GM12878 (cell line): Measurements from ENCODE around the gene NPHS1. TPM values are rescaled to one million over a fixed set of nuclear protein-coding genes. Genes with fewer than 3 reads are reported as not detected.

Source experiments
- ATAC-seq: fragments of 200-7000 bp; cut with Tn5 transposase; 3 replicates; pipeline ENCODE4 v1.9.1; 2020; ENCODE audit warnings: mild to moderate bottlenecking, moderate library complexity
- BruUV-seq: library from RNA; stranded (reverse); fragments of 400-500 nt; replicated peaks from 2 replicates; lab custom pipeline; 2021; lab: Mats Ljungman, UMichigan
- CTCF ChIA-PET: fragments of 300-600 bp; sonication (Branson Sonifier 250); formaldehyde crosslinking; extraction: SDS; loops from one replicate; lab custom pipeline; 2021; ENCODE audit warnings: inconsistent platforms; lab: Yijun Ruan, JAX
- POLR2A ChIA-PET: fragments of 350-600 bp; formaldehyde crosslinking; extraction: SDS; loops from one replicate; lab custom pipeline; 2021; ENCODE audit warnings: inconsistent platforms; lab: Charles Lee
- RAD21 ChIA-PET: fragments of 300-600 bp; sonication (Branson Sonifier 250); formaldehyde crosslinking; loops from one replicate; lab custom pipeline; 2023; ENCODE audit warnings: antibody characterized with exemption; ENCODE audit not compliant: unreplicated experiment; lab: Charles Lee
- SMC1A ChIA-PET: fragments of 300-600 bp; sonication (Branson Sonifier 250); formaldehyde crosslinking; loops from one replicate; lab custom pipeline; 2023; ENCODE audit not compliant: unreplicated experiment, uncharacterized antibody; lab: Charles Lee
- DNase-seq: peaks from one replicate; pipeline ENCODE4 v3.0.0-alpha.2; 2011; ENCODE audit warnings: low read depth, low spot score
- FAIRE-seq: peaks from 3 replicates; lab custom pipeline; 2011; peaks lifted over from hg19 to GRCh38; lab: Jason Lieb, UNC
- H2AFZ ChIP-seq: 2 replicates; pipeline ENCODE4 v1.6.0; 2011; ENCODE audit warnings: low read depth, low read length, control low read depth; ENCODE audit not compliant: control insufficient read depth
- H3K27ac ChIP-seq: 2 replicates; pipeline ENCODE4 v1.5.1; 2011; ENCODE audit warnings: control low read depth; ENCODE audit not compliant: control insufficient read depth, insufficient read depth
- H3K27me3 ChIP-seq, 2 experiments: replicated peaks in 1 of 2; 2 replicates each; pipeline versions ENCODE4 v1.6.0 to v1.6.1; 2011; ENCODE audit warnings: low read length in 1 of 2; ENCODE audit not compliant: control insufficient read depth in 2 of 2, insufficient read depth in 2 of 2
- H3K36me3 ChIP-seq, 2 experiments: 2 replicates each; pipeline ENCODE4 v1.5.1; 2011; ENCODE audit warnings: low read length in 1 of 2; ENCODE audit not compliant: control insufficient read depth in 2 of 2, insufficient read depth in 2 of 2
- H3K4me1 ChIP-seq: 2 replicates; pipeline ENCODE4 v1.6.1; 2011; ENCODE audit warnings: mild to moderate bottlenecking, low read length, moderate library complexity, mixed read lengths; ENCODE audit not compliant: control insufficient read depth, insufficient read depth
- H3K4me2 ChIP-seq: 2 replicates; pipeline ENCODE4 v1.6.0; 2011; ENCODE audit warnings: control low read depth; ENCODE audit not compliant: control insufficient read depth, insufficient read depth
- H3K4me3 ChIP-seq: fragments of 200-600 bp; sonication (generic); 2 replicates; pipeline ENCODE4 v1.5.1; 2016
- H3K79me2 ChIP-seq: 2 replicates; pipeline ENCODE4 v1.6.0; 2011; ENCODE audit warnings: low read length; ENCODE audit not compliant: control insufficient read depth, insufficient read depth
- H3K9ac ChIP-seq: 2 replicates; pipeline ENCODE4 v1.8.0; 2011; ENCODE audit warnings: low read length, control low read depth, mixed read lengths; ENCODE audit not compliant: control insufficient read depth, insufficient read depth
- H3K9me3 ChIP-seq: replicated peaks from 3 replicates; pipeline ENCODE4 v1.5.1; 2011; ENCODE audit warnings: mild to moderate bottlenecking, low read length; ENCODE audit not compliant: control insufficient read depth, insufficient read depth
- H4K20me1 ChIP-seq: 2 replicates; pipeline ENCODE4 v1.6.0; 2011; ENCODE audit not compliant: control insufficient read depth, insufficient read depth
- CTCF ChIP-seq, 3 experiments: IDR thresholded peaks in 2 of 3; conservative IDR thresholded peaks in 1 of 3; 2 replicates each; pipeline ENCODE4 v1.5.1; 2011; ENCODE audit warnings: low read depth in 3 of 3, low read length in 3 of 3, mild to moderate bottlenecking in 3 of 3, control low read depth in 2 of 3, moderate library complexity in 2 of 3, inconsistent platforms in 1 of 3, mixed read lengths in 1 of 3; ENCODE audit not compliant: control insufficient read depth in 2 of 3, insufficient read depth in 1 of 3; ENCODE audit errors: extremely low read depth in 1 of 3
- RAD21 ChIP-seq: IDR thresholded peaks from 2 replicates; pipeline ENCODE4 v1.6.1; 2011; ENCODE audit warnings: mild to moderate bottlenecking, low read depth, low read length, moderate library complexity; ENCODE audit not compliant: insufficient read depth
- RELB ChIP-seq: fragments of 450-650 bp; IDR thresholded peaks from 2 replicates; pipeline ENCODE4 v1.6.1; 2017; ENCODE audit warnings: low read depth, mild to moderate bottlenecking, moderate library complexity
- SMC3 ChIP-seq: IDR thresholded peaks from 2 replicates; pipeline ENCODE4 v1.6.1; 2011; ENCODE audit warnings: low read length, improper control_type of control experiment, borderline replicate concordance
- WGBS: methylation state at CpG from one replicate; pipeline ENCODE4 v1.1.6; 2016; ENCODE audit warnings: low lambda C conversion rate; ENCODE audit not compliant: insufficient replicate concordance, insufficient coverage; ENCODE audit errors: missing lambda C conversion rate; 5-methylcytosine and 5-hydroxymethylcytosine counted together
- in situ Hi-C: fragments of 300-500 bp; cut with MboI; formaldehyde crosslinking; loops from 9 replicates; pipeline ENCODE4 v1.14.3; 2018; ENCODE audit warnings: mixed read lengths
- intact Hi-C: fragments of 100-400 bp; cut with micrococcal nuclease; formaldehyde crosslinking; loops from one replicate; pipeline ENCODE4 v1.14.2; 2022; ENCODE audit not compliant: unreplicated experiment
- polyA plus RNA-seq, 11 experiments: library from polyadenylated mRNA; depleted of rRNA in 4 of 11; unstranded in 6 of 11; stranded (reverse) in 5 of 11; fragments of >200 nt; fragmentation: Nextera tagmentation in 4 of 11; fragmentation: Illumina TruSeq in 1 of 11; extraction: Ambion mirVana in 4 of 11; extraction: Trizol in 1 of 11; gene quantifications; 1 replicate in 1 of 11; 2 replicates in 10 of 11; pipeline versions ENCODE4 v1.2.1 to v1.2.3, GENCODE V29; 2011 to 2016; ENCODE audit warnings: inconsistent platforms in 2 of 11, missing spikeins in 2 of 11, low read depth in 1 of 11
- total RNA-seq, 4 experiments: library from RNA; depleted of rRNA in 3 of 4; stranded (reverse); fragments of >200 nt in 3 of 4; fragmentation: Illumina TruSeq in 1 of 4; extraction: Trizol in 1 of 4; gene quantifications; 2 replicates each; pipeline versions ENCODE4 v1.2.1 to v1.2.3, GENCODE V29; 2013 to 2021

Gene NPHS1
- total and polyA plus RNA-seq, 10 of the 15 experiments (the other 5 are each of a cell fraction or from before 2014, with no cell fraction given): not detected

GRCh38 chr19:35790981-35791813 is 61.1 kb downstream of the NPHS1 start:
- BruUV-seq: no TSS peak
- POLR2A ChIA-PET: no interaction called here

More at GRCh38 chr19:35790981-35791813, 61.1 kb downstream of the NPHS1 start:
- Histone ChIP-seq H3K9me3 (no peaks in the 10 kb centered on the region), H3K79me2 (no peaks in the 10 kb centered on the region), H3K4me1 (no peaks in the 10 kb centered on the region), H3K4me3 (no peak overlapping the region), H3K9ac (no peak overlapping the region), H3K4me2 (no peak overlapping the region), H3K27me3 (no peaks in the 10 kb centered on the region; a peak in 1 of 4 replicates), H4K20me1 (no peaks in the 10 kb centered on the region), H2AFZ (no peak overlapping the region), H3K27ac (no peak overlapping the region)
- WGBS: 34% methylated on average over 20 of the region's 20 CpGs
- ChIA-PET SMC1A (no interaction called here), RAD21 (interaction anchor here (0.9 kb wide), 1 partner anchor 97 kb away, joined by 3 read pairs; no protein-coding TSS in a partner anchor)
- intact Hi-C loops: no loop called here
- DNase-seq (no peak), FAIRE-seq (no peak), ATAC-seq (peak; percentile 78)
- in situ Hi-C loops: no loop called here
- TF ChIP-seq SMC3 (peak; percentile 24; the same call in 1 of the 2 replicates), RAD21 (peak; percentile 26; the same call in 1 of the 2 replicates), CTCF (IDR thresholded peaks at IDR 0.05 in 2 of 3, conservative IDR thresholded peaks at IDR 0.05 in 1 of 3; ENCODE audit: control insufficient read depth in 2 of 3, extremely low read depth in 1 of 3, insufficient read depth in 1 of 3, low read depth in 3 of 3, low read length in 3 of 3) (peak; percentile 25 to 32 (median 28); a peak in 4 of 6 replicates), RELB (no peak)
- TF ChIP-seq, all 136 proteins: peak for 3
- H3K36me3 ChIP-seq: no peaks in the 10 kb centered on the region
- CTCF ChIA-PET: interaction anchor here (1.0 kb wide), 1 partner anchor 98 kb away, joined by 3 read pairs; no protein-coding TSS in a partner anchor
